NCI-H2196 treated with DMSO at 0.1 percent for 48 hours (cell line): Measurements from ENCODE around the gene RORC.
A peak's percentile ranks its signal among the peaks of the same experiment; 100 is the strongest.
"Not testable (repeated sequence)": the region's sequence is repeated elsewhere in the genome, so short reads cannot be mapped to it uniquely, and the experiment has no call there.

ENCODE experiments used
- DNase-seq: peaks from one replicate; lab custom pipeline; 2025; ENCODE audit not compliant: unreplicated experiment; lab: John Stamatoyannopoulos, UW

The RORC gene

DNA sequence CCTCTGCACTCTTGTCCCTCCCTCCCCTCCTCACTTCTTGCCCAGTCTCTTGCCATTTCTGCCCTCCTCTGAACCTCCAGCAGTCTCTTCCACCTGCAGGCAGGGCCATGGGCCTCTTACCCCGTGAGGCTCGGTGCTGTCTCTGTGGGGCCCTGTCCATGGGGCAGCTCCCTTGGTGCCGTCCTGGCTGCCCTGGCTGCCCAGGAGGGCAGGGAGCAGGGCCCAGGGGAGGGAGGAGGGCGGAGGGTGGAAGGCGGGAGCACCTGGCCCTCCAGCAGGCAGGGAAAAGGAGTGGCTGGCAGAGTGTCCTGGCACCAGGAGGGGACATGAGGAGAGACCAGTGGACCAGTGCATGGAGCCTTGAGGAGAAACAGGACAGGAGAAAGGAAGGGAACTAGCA, at the start of gene RORC:
Gene RORC (minus strand): TSS at position 198 of the 400 bp plus-strand sequence. CDS start 38 bp downstream, at position 160.
- DNase-seq = peak; percentile 76

DNA sequence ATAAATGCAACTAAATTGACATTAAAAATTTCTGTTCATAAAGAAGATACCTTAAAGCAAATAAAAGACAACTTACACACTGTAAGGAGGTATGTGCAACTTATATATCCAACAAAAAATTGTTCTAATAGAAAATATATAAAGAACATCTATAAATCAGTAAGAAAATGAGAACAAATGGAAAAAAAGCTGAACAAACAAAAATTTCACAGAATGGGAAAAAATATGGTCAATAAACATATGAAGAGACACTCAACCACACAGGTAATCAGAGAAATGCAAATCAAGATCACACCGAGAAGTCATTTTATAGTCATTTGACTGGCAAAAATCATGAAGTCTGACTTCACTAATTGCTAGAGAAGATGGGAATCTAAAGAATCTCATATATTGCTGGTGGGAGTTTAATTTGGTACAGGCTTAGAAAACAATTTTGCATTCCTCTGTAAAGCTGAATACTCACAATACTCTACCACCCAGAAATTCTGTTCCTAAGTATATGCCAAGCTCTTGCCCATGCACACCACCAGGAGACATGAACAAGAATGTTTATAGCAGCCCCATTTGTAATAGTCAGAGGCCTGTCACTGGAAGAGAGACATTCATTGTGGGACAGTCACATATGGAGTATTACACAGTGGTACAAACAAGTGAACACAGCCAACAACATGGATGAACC, 44.0 kb upstream of the RORC start:
- DNase-seq = no peak

DNA sequence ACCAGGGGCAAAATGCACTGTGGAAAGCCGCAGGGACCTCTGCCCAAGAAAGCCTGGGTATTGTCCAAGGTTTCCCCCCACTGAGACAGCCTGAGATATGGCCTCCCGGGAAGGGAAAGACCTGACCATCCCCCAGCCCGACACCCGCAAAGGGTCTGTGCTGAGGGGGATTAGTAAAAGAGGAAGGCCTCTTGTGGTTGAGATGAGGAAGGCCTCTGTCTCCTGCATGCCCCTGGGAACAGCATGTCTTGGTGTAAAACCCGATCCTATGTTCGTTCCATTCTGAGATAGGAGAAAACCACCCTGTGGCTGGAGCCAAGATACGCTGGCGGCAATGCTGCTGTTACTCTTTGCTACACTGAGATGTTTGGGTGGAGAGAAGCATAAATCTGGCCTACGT, 41.2 kb upstream of the RORC start:
- DNase-seq = not testable (repeated sequence)

DNA sequence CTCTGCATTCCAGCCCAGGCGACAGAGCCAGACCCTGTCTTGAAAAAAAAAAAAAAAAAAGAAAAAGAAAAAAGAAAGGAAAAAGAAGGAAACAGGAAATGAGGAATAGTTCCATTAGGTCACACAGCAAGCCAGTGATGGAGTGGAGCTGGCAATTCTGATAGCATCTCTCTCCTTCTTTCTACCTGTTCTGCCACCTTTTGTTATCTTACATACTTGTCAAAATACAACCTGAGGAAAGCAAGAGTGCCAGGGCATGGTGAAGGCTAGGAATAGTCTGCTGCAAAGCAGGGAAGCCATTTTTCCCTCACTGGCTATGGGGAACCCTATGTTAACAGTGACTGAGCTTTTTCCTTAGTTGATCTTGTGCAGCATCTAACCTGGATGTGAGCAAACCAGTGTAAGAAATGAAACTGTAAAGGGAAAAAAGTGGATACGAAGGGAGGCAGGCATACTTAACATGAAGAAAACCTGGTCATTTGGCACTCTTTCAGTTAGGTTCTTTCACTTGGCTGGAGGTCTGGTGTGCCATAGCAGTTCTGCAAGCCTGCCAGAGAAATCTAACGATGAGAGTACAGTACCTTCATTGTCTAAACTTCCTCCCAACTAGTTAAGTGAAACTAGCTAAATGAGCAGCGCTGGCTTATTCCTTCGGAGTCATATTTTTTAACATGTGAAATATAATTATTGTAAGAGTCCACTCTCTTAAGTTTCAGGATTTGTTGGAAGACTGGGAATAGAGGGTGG, 39.9 kb upstream of the RORC start:
- no peak for DNase-seq

DNA sequence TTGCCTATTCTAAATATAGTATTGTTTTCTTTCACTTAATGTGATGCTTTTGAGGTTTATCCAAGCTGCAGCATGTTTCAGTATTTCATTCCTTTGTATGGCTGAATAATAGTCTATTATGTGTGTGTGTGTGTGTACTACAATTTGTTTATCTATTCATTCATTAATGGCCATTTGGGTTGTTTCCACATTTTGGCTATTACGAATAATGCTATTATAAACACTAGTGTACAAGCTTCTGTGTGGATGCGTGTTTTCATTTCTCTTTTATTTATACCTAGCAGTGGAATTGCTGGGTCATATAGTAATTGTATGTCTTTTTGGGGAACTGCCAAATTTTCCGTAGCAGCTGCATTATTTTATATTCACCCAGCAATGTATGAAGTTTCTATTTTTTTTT, 36.9 kb upstream of the RORC start:
- DNase-seq = no peak

DNA sequence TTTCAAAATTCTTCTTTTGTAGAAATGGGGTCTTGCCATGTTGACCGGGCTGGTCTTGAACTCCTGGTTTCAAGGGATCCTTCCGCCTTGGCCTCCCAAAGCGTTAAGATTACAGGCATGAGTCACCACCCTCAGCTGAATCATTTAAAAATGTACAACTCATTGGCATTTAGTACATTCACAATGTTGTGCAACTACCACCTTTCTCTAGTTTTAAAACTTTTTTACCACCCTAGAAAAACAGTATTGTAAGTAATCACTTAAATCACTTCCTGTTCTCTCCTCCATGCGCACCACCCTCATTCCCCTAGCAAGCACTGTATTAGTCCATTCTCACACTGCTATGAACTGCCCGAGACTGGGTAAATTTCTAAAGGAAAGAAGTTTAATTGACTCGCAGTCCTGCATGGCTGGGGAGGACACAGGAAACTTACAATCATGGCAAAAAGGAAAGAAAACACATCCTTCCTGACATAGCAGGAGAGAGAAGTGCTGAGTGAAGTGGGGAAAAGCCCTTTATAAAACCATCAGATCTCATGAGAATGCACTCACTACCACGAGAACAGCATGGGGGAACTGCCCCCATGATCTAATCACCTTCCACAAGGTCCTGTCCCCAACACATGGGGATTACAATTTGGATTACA, 36.3 kb upstream of the RORC start:
- DNase-seq = no peak

DNA sequence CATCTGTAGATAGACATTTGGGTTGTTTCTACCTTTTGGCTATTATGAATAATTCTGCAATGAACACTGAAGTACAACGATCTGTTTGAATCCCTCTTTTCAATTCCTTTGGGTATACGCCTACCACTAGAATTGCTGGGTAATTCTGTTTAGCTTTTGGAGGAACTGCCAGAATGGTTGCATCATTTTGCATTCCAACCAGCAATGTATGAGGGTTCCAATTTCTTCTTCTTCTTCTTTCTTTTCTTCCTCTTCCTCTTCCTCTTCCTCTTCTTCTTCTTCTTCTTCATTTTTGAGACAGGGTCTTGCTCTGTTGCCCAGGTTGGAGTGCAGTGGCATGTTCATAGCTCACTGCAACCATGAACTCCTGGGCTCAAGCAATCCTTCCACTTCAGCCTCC, 35.7 kb upstream of the RORC start:
- no peak for DNase-seq

DNA sequence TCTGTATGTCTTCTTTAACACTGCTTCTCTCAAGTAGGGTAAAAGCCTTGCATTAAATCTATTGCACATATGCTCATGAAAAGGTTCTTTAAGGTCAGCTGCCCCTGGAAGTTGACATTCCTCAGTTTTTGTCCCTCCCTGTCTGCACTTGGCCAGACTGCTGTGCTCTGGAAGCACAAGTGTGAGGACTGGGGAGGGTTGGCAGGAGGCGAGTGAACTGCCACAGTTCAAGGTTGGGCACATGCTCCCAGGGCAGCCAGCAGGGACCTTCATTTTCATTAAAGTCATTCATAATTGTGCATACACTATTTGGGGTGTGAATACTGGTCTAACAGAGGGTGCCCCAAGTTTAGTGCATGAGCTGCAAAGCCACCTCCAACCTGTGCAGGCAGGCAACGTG, 32.8 kb upstream of the RORC start:
- no peak for DNase-seq

DNA sequence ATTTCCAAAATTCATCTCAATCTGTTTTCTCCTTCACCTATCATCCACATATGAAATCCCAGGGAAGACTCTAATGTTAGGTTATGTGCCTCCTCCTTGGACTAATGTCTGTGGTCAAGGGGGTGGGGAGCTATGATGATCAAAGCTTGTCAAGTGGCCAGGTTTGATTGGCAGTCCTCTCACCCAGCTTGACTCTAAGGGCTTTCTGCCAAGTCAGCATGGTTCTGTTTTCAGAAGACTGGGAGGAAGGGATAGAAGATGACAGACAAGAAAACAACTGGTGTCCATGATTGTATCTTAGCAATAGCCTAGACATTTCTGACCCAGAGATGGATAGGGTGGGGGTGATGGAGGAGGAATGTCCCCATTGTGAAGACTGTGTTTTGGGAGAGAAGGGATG, 31.0 kb upstream of the RORC start:
- no peak for DNase-seq

DNA sequence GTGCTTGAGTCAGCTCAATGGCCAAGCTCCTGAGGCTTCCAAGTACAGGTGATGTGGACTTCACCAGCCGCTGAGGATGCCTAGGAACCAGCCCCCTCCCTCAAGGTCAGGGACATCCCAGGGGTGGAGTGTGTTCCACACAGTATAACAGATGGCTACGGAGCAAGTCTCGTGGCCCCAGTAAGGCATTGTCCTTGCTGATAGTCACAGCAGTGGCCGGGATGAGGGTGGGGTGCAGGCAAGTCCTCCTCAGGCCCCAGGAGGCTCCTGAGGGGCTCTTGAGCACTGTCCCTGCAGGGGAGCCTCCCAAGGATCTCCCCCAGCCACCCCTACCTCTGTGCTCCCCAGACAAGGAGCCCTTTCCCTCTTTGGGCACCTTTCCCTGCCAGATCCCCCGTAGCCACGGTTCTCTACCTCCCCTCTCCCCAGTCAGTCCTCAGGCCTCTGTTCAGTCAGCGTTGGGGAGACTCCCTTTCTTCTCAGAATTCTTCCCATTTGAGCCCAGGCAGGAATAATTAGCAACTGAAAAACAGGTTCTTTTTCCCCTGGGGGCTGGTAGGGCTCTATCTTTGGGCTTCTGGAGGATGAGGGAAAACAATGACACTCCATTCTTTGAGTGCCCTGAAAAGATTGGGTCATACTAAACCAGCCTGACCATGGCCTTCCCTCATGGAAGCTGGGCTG, 29.0 kb upstream of the RORC start:
- DNase-seq = no peak

DNA sequence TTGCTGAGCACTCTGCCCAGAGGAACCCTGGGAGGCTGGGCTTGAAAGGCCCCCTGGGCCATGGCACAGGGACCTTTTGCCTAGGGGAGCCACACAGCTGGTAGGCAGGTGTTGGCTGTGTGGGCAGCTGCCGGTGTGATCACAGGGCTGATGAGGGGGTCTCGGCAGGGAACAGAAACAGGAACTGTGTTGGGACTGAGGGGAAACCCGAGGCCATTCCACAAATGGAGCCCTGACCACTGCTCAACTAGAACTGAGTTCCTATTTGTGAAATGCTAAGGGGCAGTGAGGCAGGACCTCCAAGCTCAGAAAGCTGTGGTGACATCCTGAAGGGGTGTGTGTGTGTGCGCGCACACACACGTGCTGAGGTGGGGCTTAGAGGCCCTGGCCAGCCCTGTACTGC, 28.3 kb upstream of the RORC start:
- no peak for DNase-seq

DNA sequence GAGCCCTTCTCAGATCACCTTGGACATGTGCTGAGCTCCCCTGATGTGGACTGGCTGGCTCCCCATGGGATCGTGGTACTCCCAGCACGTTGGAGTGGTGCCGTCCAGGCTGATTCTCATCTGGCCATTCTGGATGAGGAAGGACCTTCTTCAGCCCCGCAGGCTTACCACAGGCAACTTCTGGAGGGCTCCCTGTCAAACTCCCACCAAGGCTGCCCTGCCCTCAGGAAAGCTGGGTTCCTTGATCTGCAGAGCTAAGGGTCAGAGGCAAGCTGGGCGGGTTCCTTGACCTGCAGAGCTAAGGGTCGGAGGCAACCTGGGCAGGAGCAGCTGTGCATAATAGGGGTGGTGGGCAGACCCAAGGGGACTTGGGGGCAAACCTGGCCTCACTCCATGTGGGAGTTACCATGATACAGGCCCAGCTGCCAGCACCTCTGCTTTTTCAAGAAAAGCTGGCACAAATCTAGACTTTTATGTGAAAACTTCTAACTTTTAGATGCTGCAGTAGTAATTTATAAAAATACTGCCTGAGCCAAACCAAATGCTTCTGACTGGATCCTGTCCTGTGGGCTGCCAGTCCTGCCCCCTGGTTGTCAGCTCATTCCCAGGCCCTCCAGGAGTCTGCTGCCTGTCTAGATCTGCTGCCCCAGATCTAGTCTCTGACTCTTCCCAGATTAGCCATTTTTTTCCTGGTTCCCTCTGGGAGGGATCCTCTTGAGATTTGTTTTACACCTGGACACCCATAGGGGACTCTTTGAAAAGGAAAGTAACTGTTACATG, 27.5 kb upstream of the RORC start:
- no peak for DNase-seq

DNA sequence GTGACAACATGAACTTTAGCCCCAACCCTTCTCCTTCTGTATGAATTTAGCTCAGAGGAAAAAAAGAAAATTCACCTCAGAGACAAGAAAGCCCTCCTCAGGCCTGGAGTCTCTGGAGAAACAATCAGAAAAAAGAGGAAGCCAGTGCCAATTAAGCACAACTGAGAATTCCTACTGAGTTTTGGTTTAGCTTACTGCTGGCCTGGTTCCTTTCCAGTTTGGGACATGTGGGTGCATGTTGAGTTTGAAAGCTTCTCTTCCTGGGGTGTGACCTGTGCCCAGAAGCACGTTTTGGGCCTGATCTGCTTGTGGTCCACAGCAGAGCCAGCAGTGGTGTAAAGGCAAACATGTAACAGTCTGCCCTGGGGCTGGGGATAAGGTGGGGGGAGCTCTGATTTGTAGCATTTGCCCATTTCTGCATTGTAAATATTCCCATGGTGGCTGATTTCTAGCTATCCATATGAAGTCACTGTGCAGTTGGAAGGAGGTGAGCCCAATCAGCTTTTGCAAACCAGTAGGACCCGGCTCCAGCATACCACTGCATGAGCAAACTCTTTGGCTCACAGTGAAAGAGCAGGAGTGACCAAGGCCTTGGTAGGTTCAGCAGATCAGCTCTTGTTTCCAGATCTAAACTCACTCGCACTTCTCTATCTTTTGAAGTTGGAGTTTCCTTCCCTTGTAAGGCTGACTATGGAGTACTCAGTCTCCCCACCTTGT, 26.6 kb upstream of the RORC start:
- DNase-seq = no peak

DNA sequence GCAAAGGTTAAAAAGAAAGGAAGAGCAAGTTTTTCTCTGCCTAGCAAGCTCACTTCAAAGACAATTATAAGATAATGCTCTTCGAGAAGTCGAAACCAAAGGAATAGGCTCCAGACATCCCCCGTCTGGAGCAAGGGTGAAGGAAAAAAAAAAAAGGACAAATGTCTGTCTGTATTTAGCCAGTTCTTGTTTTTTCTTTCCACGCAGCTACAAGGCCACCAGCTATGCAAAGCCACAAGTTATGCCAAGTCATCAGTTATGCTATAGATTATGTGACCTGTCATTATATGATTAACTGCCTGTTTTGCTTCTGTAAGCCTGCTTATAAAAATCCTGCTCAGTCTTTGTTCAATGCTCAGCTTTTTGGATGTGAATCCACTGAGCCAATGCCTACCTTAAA, 24.3 kb upstream of the RORC start:
- no peak for DNase-seq

DNA sequence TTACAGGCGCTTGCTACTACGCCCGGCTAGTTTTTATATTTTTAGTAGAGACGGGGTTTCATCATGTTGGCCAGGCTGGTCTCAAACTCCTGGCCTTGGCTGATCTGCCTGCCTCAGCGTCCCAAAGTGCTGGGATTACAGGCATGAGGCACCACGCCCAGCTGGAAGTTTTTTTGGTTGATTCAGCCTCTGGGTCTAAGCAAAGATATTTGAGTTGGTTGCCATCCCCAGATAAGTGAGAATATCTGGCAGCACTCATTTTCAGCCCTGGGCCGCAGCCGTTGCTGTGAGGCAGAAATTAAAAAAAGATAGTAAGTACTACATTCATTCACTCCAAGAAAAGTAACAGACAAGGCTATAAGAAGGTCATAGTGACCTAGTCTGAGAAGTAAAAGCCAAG, 23.9 kb upstream of the RORC start:
- DNase-seq = not testable (repeated sequence)

DNA sequence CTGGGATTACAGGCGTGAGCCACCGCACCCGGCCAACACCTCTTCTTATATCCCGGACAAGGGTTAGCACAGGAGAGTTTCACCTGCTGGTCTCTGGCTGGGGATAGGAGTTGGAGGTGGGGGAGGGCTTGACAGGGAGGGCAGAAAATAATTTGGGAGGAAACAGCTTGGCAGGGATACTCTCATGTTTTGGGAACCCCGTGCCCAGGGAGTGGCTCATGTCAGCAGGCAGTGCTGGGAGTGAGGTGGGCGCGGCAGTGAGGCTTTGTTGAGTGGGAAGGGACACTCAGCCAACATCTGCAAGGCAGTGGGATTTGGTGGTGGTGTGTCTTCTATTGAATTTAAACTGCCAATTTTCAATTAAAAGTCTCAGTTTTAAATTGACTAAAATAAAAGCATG, 23.1 kb upstream of the RORC start:
- no peak for DNase-seq

DNA sequence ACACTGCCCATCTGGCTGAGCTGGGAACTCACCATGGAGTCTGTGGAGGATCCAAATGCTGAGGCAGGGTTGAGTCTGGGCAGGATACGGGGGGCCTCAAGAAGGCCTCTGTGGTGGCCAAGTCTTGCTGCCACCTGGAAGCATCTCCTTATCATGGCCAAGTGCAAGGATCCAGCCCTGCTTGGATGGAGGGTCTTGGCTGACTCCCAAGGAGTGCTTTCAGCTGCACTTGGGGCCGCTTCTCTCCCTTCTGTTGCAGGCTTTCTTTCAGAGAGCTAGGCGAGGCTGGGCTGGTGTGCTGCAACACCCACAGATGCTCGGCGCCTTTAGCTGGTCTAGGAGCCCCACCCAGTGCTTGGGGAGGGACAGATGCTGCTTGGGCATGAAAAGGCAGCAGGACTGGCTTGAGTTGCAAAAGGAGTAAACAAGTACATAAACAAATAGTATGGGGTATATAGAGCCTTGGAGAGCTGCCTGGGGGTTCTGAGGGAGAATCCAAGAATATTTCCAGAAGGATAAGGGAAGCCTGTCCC, 21.9 kb upstream of the RORC start, which contains the start of gene THEM5:
Gene THEM5 (minus strand): TSS at position 302 of the 533 bp plus-strand sequence. CDS start 147 bp downstream, at position 155.
- no peak for DNase-seq

DNA sequence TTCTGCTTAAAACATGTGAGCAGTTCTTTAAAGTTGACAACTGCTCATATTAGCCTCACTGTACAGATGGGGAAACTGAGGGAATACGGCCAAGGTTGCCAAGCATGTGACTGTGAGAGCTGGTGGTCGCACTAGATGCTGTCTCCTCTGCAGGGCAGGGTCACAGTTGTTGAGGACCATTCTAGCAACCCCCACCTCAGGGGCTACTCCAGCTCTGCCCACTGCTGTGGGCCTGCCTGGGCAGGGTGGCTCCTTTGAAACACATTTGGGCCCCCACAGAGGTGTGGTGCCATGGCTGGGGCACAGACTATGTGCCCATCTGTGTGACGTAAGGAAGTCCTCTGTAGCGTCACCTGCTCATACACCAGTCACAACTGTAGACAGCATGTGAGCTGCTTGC, 21.1 kb upstream of the RORC start:
- DNase-seq = no peak

DNA sequence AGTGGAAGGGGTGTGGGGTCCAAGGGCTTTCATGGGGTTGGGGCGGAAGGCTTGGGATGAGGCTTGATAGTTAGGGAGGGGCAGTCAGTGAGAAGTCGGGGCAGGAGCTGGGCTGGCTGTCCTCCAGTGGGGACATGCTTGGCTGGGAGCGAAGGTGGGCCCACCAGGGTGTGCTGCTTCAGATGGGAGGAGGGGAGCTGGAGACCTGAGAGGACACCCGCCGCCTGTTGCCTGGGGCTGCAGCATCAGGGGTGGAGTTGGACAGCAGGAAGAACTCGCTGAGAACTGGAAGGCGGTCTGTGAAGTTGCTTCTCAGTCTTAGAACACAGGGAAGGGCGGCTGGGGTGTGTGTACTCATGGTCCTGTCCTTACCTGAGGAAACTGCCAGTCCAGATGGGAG, 20.3 kb upstream of the RORC start:
- DNase-seq = no peak

DNA sequence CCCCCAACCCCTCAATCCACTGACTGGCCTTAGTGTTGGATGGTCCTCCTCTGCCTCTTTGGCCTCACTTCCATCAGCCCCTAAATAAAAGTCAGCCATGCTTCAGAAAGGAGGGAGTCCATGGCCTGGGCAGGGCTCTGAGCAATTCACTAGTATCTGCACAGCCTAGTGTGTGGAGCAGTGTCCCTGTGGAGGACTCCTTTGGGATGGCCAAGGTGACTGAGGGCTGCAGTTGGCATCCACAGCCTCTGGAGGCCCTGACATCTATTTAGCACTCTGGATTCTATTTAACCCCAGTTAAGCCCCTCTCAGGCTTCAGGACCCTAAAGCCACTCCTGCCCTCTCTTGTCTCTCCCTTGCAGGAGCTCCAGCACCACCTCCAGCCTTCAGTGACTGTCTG, 18.3 kb upstream of the RORC start:
- no peak for DNase-seq
